ENCODE data around the gene CALML3.
A peak's percentile ranks its signal among the peaks of the same experiment; 100 is the strongest.

CALML3 gene

GRCh38 chr10:5543623-5544022 lies 18.9 kb downstream of the CALML3 start:
- DNase-seq (no peak), ATAC-seq (no peak)

GRCh38 chr10:5544216-5544805 lies 19.6 kb downstream of the CALML3 start:
- DNase-seq (no peak), ATAC-seq (no peak)

- DNase-seq, result no peak
- ATAC-seq, result no peak
These were observed 20.2 kb downstream of the CALML3 start for GRCh38 chr10:5545011-5545410.

GRCh38 chr10:5545426-5545777 lies 20.6 kb downstream of the CALML3 start:
- no peak for ATAC-seq
- DNase-seq, result no peak

- DNase-seq (no peak), ATAC-seq (no peak)
These were observed 21.3 kb downstream of the CALML3 start for GRCh38 chr10:5545778-5546710.

- ATAC-seq, result no peak
- DNase-seq, result no peak
These were observed 22.3 kb downstream of the CALML3 start for GRCh38 chr10:5546891-5547680.

- ATAC-seq, result no peak
- no peak for DNase-seq
These were observed 22.8 kb downstream of the CALML3 start for GRCh38 chr10:5547681-5547930.

GRCh38 chr10:5547931-5548660 lies 23.3 kb downstream of the CALML3 start:
- DNase-seq (no peak), ATAC-seq (no peak)

- ATAC-seq, result no peak
- DNase-seq, result no peak
These were observed 24.9 kb downstream of the CALML3 start for GRCh38 chr10:5549462-5550249.

GRCh38 chr10:5550250-5550545 lies 25.4 kb downstream of the CALML3 start:
- ATAC-seq, result no peak
- DNase-seq, result no peak

- no peak for ATAC-seq
- no peak for DNase-seq
These were observed 26.1 kb downstream of the CALML3 start for GRCh38 chr10:5550621-5551530.

GRCh38 chr10:5551531-5552375 lies 27.0 kb downstream of the CALML3 start:
- peak; percentile 82 for DNase-seq
- peak; percentile 60 for ATAC-seq

GRCh38 chr10:5552376-5553321 lies 27.9 kb downstream of the CALML3 start:
- ATAC-seq (no peak), DNase-seq (no peak)

- ATAC-seq (no peak), DNase-seq (no peak)
These were observed 28.8 kb downstream of the CALML3 start for GRCh38 chr10:5553400-5554170.

- ATAC-seq (no peak), DNase-seq (no peak)
These were observed 30.3 kb downstream of the CALML3 start for GRCh38 chr10:5555021-5555510.

- DNase-seq (no peak), ATAC-seq (no peak)
These were observed 31.1 kb downstream of the CALML3 start for GRCh38 chr10:5555881-5556280.

GRCh38 chr10:5556576-5556975 lies 31.8 kb downstream of the CALML3 start:
- no peak for DNase-seq
- ATAC-seq, result no peak

Measured in stimulated activated naive CD8-positive, alpha-beta T cell treated with anti-CD3 and anti-CD28 coated beads, Interleukin-15, Interleukin-2, amounts not matched to agents 100 U/mL and 50 U/mL, for 24 hours (primary cell).